K562 (cell line): ENCODE measurements around the gene FAM98C. TPM values are rescaled to one million over a fixed set of nuclear protein-coding genes. Genes with fewer than 3 reads are reported as not detected.

Experiments
- ATAC-seq: fragments of 200-7000 bp; cut with Tn5 transposase; 3 replicates; pipeline ENCODE4 v1.9.1; 2020; ENCODE audit warnings: moderate library complexity
- BruUV-seq: library from RNA; stranded (reverse); fragments of 400-500 nt; replicated peaks from 2 replicates; lab custom pipeline; 2021; lab: Mats Ljungman, UMichigan
- CTCF ChIA-PET: fragments of 300-600 bp; formaldehyde crosslinking; extraction: SDS; loops from one replicate; lab custom pipeline; 2021; ENCODE audit warnings: low intra/inter-chr PET ratio; lab: Yijun Ruan, JAX
- POLR2A ChIA-PET: fragments of 300-600, 350-650 bp; sonication (Branson Sonifier 250); formaldehyde crosslinking; extraction: SDS; loops from one replicate; lab custom pipeline; 2021; ENCODE audit warnings: antibody characterized with exemption, inconsistent platforms; lab: Yijun Ruan, JAX
- DNase-seq, 4 experiments: peaks; one replicate each; pipeline versions ENCODE4 v3.0.0 to v3.0.0-alpha.2; 2011 to 2018; ENCODE audit warnings: low spot score in 3 of 4, mixed read lengths in 3 of 4; ENCODE audit errors: extremely low read depth in 1 of 4
- FAIRE-seq: peaks from 2 replicates; lab custom pipeline; 2011; peaks lifted over from hg19 to GRCh38; lab: Jason Lieb, UNC
- H2AFZ ChIP-seq: 2 replicates; pipeline ENCODE4 v1.6.0; 2011; ENCODE audit warnings: low read depth, low read length, control low read depth, inconsistent platforms
- H3K27ac ChIP-seq: fragments of 200-600 bp; 3 replicates; pipeline ENCODE4 v1.8.0; 2011; ENCODE audit warnings: low read depth, mild to moderate bottlenecking, control low read depth, inconsistent platforms, low read length, moderate library complexity, mixed read lengths; ENCODE audit errors: extremely low read depth
- H3K27me3 ChIP-seq, 2 experiments: fragments of 300-600 bp in 1 of 2; 2 replicates in 1 of 2; 3 replicates in 1 of 2; pipeline versions ENCODE4 v1.6.0 to v1.8.0; 2011; ENCODE audit warnings: inconsistent platforms in 2 of 2, low read length in 2 of 2, mild to moderate bottlenecking in 1 of 2, mixed read lengths in 1 of 2, moderate library complexity in 1 of 2; ENCODE audit not compliant: control insufficient read depth in 2 of 2, insufficient read depth in 2 of 2
- H3K36me3 ChIP-seq: fragments of 300-600 bp; 3 replicates; pipeline ENCODE4 v1.8.0; 2011; ENCODE audit warnings: mild to moderate bottlenecking, low read length, inconsistent platforms; ENCODE audit not compliant: control insufficient read depth, insufficient read depth
- H3K4me1 ChIP-seq, 2 experiments: fragments of 200-600 bp in 1 of 2; replicated peaks in 1 of 2; 2 replicates in 1 of 2; 3 replicates in 1 of 2; pipeline versions ENCODE4 v1.5.1 to v1.8.0; 2011; ENCODE audit warnings: inconsistent platforms in 2 of 2, low read length in 2 of 2, mild to moderate bottlenecking in 1 of 2, mixed read lengths in 1 of 2, moderate library complexity in 1 of 2; ENCODE audit not compliant: control insufficient read depth in 2 of 2, insufficient read depth in 2 of 2
- H3K4me2 ChIP-seq: 2 replicates; pipeline ENCODE4 v1.6.1; 2011; ENCODE audit warnings: low read length, control low read depth, inconsistent platforms, mixed read lengths; ENCODE audit not compliant: insufficient read depth
- H3K4me3 ChIP-seq: fragments of 200-600 bp; sonication (generic), shearing (Covaris generic); 2 replicates; pipeline ENCODE4 v1.5.1; 2016; ENCODE audit warnings: control low read depth, inconsistent platforms
- H3K79me2 ChIP-seq: fragments of 200-600 bp; 3 replicates; pipeline ENCODE4 v1.8.0; 2011; ENCODE audit warnings: low read length, inconsistent platforms; ENCODE audit not compliant: control insufficient read depth, insufficient read depth
- H3K9ac ChIP-seq, 2 experiments: 2 replicates each; pipeline versions ENCODE4 v1.6.0 to v1.6.1; 2011; ENCODE audit warnings: low read depth in 2 of 2, low read length in 2 of 2, control low read depth in 1 of 2, inconsistent platforms in 1 of 2, mild to moderate bottlenecking in 1 of 2, mixed read lengths in 1 of 2; ENCODE audit not compliant: insufficient read depth in 1 of 2
- H3K9me1 ChIP-seq: one replicate; pipeline ENCODE4 v1.6.0; 2011; ENCODE audit warnings: inconsistent platforms, mild to moderate bottlenecking, low read length, moderate library complexity; ENCODE audit not compliant: control insufficient read depth, insufficient read depth
- H3K9me3 ChIP-seq: replicated peaks from 2 replicates; pipeline ENCODE4 v1.5.1; 2011; ENCODE audit warnings: low read depth, low read length, inconsistent platforms; ENCODE audit not compliant: control insufficient read depth, insufficient read depth
- H4K20me1 ChIP-seq: replicated peaks from 2 replicates; pipeline ENCODE4 v1.6.1; 2011; ENCODE audit warnings: low read length, inconsistent platforms, mixed read lengths; ENCODE audit not compliant: control insufficient read depth, insufficient read depth
- ZBTB34 ChIP-seq: fragments of 250-450 bp; sonication (Bioruptor Pico); IDR thresholded peaks from 2 replicates; pipeline ENCODE4 v1.8.0; 2021; ENCODE audit warnings: mild to moderate bottlenecking, moderate library complexity
- WGBS: fragments of 100-300 bp; shearing (Covaris generic); methylation state at CpG from one replicate; pipeline ENCODE4 v1.1.6; 2016; ENCODE audit warnings: low coverage, mixed read lengths; ENCODE audit not compliant: insufficient coverage; ENCODE audit errors: missing lambda C conversion rate; 5-methylcytosine and 5-hydroxymethylcytosine counted together
- in situ Hi-C: fragments of 300-500 bp; cut with MboI; formaldehyde crosslinking; loops from 4 replicates; pipeline ENCODE4 v1.15.0; 2018; ENCODE audit warnings: inconsistent platforms, mixed read lengths
- intact Hi-C: fragments of 100-400 bp; cut with micrococcal nuclease; formaldehyde crosslinking; loops from 2 replicates; pipeline ENCODE4 v1.14.2; 2022
- polyA plus RNA-seq, 8 experiments: library from polyadenylated mRNA; depleted of rRNA in 4 of 8; stranded (reverse) in 5 of 8; unstranded in 3 of 8; fragments of >200 nt; fragmentation: Nextera tagmentation in 2 of 8; fragmentation: Illumina TruSeq in 1 of 8; extraction: Ambion mirVana in 2 of 8; extraction: Trizol in 1 of 8; gene quantifications; 2 replicates each; pipeline versions ENCODE4 v1.2.1 to v1.2.3, GENCODE V29; 2011 to 2014; ENCODE audit warnings: inconsistent platforms in 1 of 8, missing spikeins in 1 of 8
- total RNA-seq, 7 experiments: library from RNA; depleted of rRNA in 6 of 7; stranded (reverse); fragments of >200 nt in 6 of 7; fragmentation: Illumina TruSeq in 2 of 7; extraction: Trizol in 2 of 7; gene quantifications; 2 replicates each; pipeline versions ENCODE4 v1.2.1 to v1.2.3, GENCODE V29; 2011 to 2021; ENCODE audit warnings: low replicate concordance in 1 of 7
- TF ChIP-seq, protein P1 (sequence below): sonication (generic); formaldehyde crosslinking; IDR thresholded peaks from 2 replicates; pipeline ENCODE4 v1.8.1; 2023; ENCODE audit warnings: mild to moderate bottlenecking, missing genetic modification reagents

Gene FAM98C
- total and polyA plus RNA-seq, 9 of the 15 experiments (the other 6 are each of a cell fraction or from before 2014, with no cell fraction given), result 1.7 to 43.8 (median 13.7) TPM

- H3K4me2 ChIP-seq, result no peak overlapping the region
- H3K4me1 ChIP-seq, result peaks cover 14 to 33% of the 10 kb centered on the region in 2 experiments; a peak in 4 of 5 replicates
- no TSS peak for BruUV-seq
- no peak overlapping the region for H3K27ac ChIP-seq
- WGBS, result 75% methylated on average over 23 of the region's 30 CpGs
- no peaks in the 10 kb centered on the region for H3K79me2 ChIP-seq
- FAIRE-seq, result no peak
- no peak overlapping the region for H3K4me3 ChIP-seq
- ChIA-PET CTCF (no interaction called here), POLR2A (interaction anchor here (1.3 kb wide), 1 partner anchor 20 kb away, joined by 4 read pairs; the partner anchor contains the start of gene PSMD8)
- no peaks in the 10 kb centered on the region for H3K9me1 ChIP-seq
- H3K9me3 ChIP-seq, result 0 out of 2 replicates have a peak, but pooled peaks cover 2% of the 10 kb centered on the region
- no peaks in the 10 kb centered on the region for H3K36me3 ChIP-seq
- in situ Hi-C loops, result no loop called here
- H3K9ac ChIP-seq, result no peak overlapping the region; a peak in 1 of 4 replicates
- no peak for ATAC-seq
- intact Hi-C loops, result no loop called here
- no peak for DNase-seq
- no peaks in the 10 kb centered on the region for H3K27me3 ChIP-seq
- H4K20me1 ChIP-seq, result no peaks in the 10 kb centered on the region
- TF ChIP-seq, protein P1, sequence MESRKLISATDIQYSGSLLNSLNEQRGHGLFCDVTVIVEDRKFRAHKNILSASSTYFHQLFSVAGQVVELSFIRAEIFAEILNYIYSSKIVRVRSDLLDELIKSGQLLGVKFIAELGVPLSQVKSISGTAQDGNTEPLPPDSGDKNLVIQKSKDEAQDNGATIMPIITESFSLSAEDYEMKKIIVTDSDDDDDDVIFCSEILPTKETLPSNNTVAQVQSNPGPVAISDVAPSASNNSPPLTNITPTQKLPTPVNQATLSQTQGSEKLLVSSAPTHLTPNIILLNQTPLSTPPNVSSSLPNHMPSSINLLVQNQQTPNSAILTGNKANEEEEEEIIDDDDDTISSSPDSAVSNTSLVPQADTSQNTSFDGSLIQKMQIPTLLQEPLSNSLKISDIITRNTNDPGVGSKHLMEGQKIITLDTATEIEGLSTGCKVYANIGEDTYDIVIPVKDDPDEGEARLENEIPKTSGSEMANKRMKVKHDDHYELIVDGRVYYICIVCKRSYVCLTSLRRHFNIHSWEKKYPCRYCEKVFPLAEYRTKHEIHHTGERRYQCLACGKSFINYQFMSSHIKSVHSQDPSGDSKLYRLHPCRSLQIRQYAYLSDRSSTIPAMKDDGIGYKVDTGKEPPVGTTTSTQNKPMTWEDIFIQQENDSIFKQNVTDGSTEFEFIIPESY (CRISPR knock-in tag), result peak; percentile 90
- no peak for TF ChIP-seq ZBTB34
- no peak overlapping the region for H2AFZ ChIP-seq
Measured at GRCh38 chr19:38394488-38394887, 8.4 kb upstream of the FAM98C start.
